ENCODE data around the gene AJUBA.

GRCh38 chr14:23017091-23017490 is 34.7 kb upstream of the AJUBA start:
- TF ChIP-seq YY1 (IDR thresholded peaks at IDR 0.05; ENCODE audit: low read depth) (no peak), NFIC (IDR thresholded peaks at IDR 0.05) (no peak), EP300 (IDR thresholded peaks at IDR 0.05; ENCODE audit: borderline replicate concordance) (no peak), EGR1 (IDR thresholded peaks at IDR 0.05) (no peak)
- TF ChIP-seq, protein P1, sequence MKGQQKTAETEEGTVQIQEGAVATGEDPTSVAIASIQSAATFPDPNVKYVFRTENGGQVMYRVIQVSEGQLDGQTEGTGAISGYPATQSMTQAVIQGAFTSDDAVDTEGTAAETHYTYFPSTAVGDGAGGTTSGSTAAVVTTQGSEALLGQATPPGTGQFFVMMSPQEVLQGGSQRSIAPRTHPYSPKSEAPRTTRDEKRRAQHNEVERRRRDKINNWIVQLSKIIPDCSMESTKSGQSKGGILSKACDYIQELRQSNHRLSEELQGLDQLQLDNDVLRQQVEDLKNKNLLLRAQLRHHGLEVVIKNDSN (IDR thresholded peaks at IDR 0.05): no peak
